HUES48 (cell line): Measurements from ENCODE around the gene KCNN3.

Experiments used
- H3K27ac ChIP-seq: one replicate; pipeline ENCODE4 v1.7.0; 2013; ENCODE audit warnings: low read depth, low read length, inconsistent platforms
- H3K27me3 ChIP-seq: 2 replicates; pipeline ENCODE4 v1.6.1; 2013; ENCODE audit warnings: mild to moderate bottlenecking, low read length; ENCODE audit not compliant: control insufficient read depth, insufficient read depth
- H3K36me3 ChIP-seq: 2 replicates; pipeline ENCODE4 v1.6.1; 2013; ENCODE audit warnings: low read length; ENCODE audit not compliant: control insufficient read depth, insufficient read depth
- H3K4me1 ChIP-seq: 2 replicates; pipeline ENCODE4 v1.6.1; 2013; ENCODE audit warnings: mild to moderate bottlenecking, low read length; ENCODE audit not compliant: control insufficient read depth, insufficient read depth
- H3K4me3 ChIP-seq: 2 replicates; pipeline ENCODE4 v1.5.1; 2013; ENCODE audit warnings: mild to moderate bottlenecking, low read depth, low read length
- H3K9ac ChIP-seq: 2 replicates; pipeline ENCODE4 v1.6.1; 2013; ENCODE audit warnings: mild to moderate bottlenecking, low read depth, low read length, moderate library complexity
- H3K9me3 ChIP-seq: 2 replicates; pipeline ENCODE4 v1.6.1; 2013; ENCODE audit warnings: low read length; ENCODE audit not compliant: control insufficient read depth, insufficient read depth

The KCNN3 gene

GRCh38 chr1:154714638-154715037 is 155.4 kb downstream of the KCNN3 start:
- Histone ChIP-seq H3K4me1 (no peaks in the 10 kb centered on the region), H3K4me3 (no peak overlapping the region), H3K27me3 (no peaks in the 10 kb centered on the region), H3K36me3 (no peaks in the 10 kb centered on the region), H3K9me3 (no peaks in the 10 kb centered on the region), H3K27ac (no peak overlapping the region), H3K9ac (no peak overlapping the region)

- H3K9me3 ChIP-seq: no peaks in the 10 kb centered on the region
- no peak overlapping the region for H3K4me3 ChIP-seq
- no peaks in the 10 kb centered on the region for H3K27me3 ChIP-seq
- no peak overlapping the region for H3K9ac ChIP-seq
- H3K27ac ChIP-seq: no peak overlapping the region
- H3K4me1 ChIP-seq: no peaks in the 10 kb centered on the region
- no peaks in the 10 kb centered on the region for H3K36me3 ChIP-seq
These were observed 155.9 kb downstream of the KCNN3 start for GRCh38 chr1:154714052-154714623.

- no peaks in the 10 kb centered on the region for H3K9me3 ChIP-seq
- no peaks in the 10 kb centered on the region for H3K36me3 ChIP-seq
- no peak overlapping the region for H3K27ac ChIP-seq
- no peak overlapping the region for H3K9ac ChIP-seq
- H3K4me3 ChIP-seq: no peak overlapping the region
- H3K27me3 ChIP-seq: no peaks in the 10 kb centered on the region
- H3K4me1 ChIP-seq: no peaks in the 10 kb centered on the region
These were observed 157.1 kb downstream of the KCNN3 start for GRCh38 chr1:154713005-154713404.

GRCh38 chr1:154712166-154712810 is 157.8 kb downstream of the KCNN3 start:
- H3K4me3 ChIP-seq: no peak overlapping the region
- H3K9ac ChIP-seq: no peak overlapping the region
- no peaks in the 10 kb centered on the region for H3K4me1 ChIP-seq
- H3K27ac ChIP-seq: no peak overlapping the region
- H3K9me3 ChIP-seq: no peaks in the 10 kb centered on the region
- H3K27me3 ChIP-seq: no peaks in the 10 kb centered on the region
- no peaks in the 10 kb centered on the region for H3K36me3 ChIP-seq

- Histone ChIP-seq H3K9ac (no peak overlapping the region), H3K36me3 (no peaks in the 10 kb centered on the region), H3K9me3 (no peaks in the 10 kb centered on the region), H3K4me1 (no peaks in the 10 kb centered on the region), H3K4me3 (no peak overlapping the region), H3K27ac (no peak overlapping the region), H3K27me3 (no peaks in the 10 kb centered on the region)
These were observed 158.7 kb downstream of the KCNN3 start for GRCh38 chr1:154711416-154711815.

GRCh38 chr1:154710106-154710505 is 160.0 kb downstream of the KCNN3 start:
- no peak overlapping the region for H3K27ac ChIP-seq
- no peak overlapping the region for H3K4me3 ChIP-seq
- H3K27me3 ChIP-seq: no peaks in the 10 kb centered on the region
- no peak overlapping the region for H3K9ac ChIP-seq
- no peaks in the 10 kb centered on the region for H3K9me3 ChIP-seq
- no peaks in the 10 kb centered on the region for H3K36me3 ChIP-seq
- H3K4me1 ChIP-seq: no peaks in the 10 kb centered on the region

- Histone ChIP-seq H3K4me3 (no peak overlapping the region), H3K36me3 (no peaks in the 10 kb centered on the region), H3K27ac (no peak overlapping the region), H3K9me3 (no peaks in the 10 kb centered on the region), H3K4me1 (no peaks in the 10 kb centered on the region), H3K27me3 (no peaks in the 10 kb centered on the region), H3K9ac (no peak overlapping the region)
These were observed 162.1 kb downstream of the KCNN3 start for GRCh38 chr1:154707901-154708463.

GRCh38 chr1:154706851-154707250 is 163.2 kb downstream of the KCNN3 start:
- Histone ChIP-seq H3K36me3 (no peaks in the 10 kb centered on the region), H3K27me3 (no peaks in the 10 kb centered on the region), H3K9me3 (no peaks in the 10 kb centered on the region), H3K4me1 (no peaks in the 10 kb centered on the region), H3K4me3 (no peak overlapping the region), H3K9ac (no peak overlapping the region), H3K27ac (no peak overlapping the region)

GRCh38 chr1:154705544-154705943 is 164.5 kb downstream of the KCNN3 start:
- H3K4me1 ChIP-seq: no peaks in the 10 kb centered on the region
- no peaks in the 10 kb centered on the region for H3K9me3 ChIP-seq
- H3K27me3 ChIP-seq: no peaks in the 10 kb centered on the region
- H3K9ac ChIP-seq: no peak overlapping the region
- H3K4me3 ChIP-seq: no peak overlapping the region
- no peaks in the 10 kb centered on the region for H3K36me3 ChIP-seq
- H3K27ac ChIP-seq: no peak overlapping the region

- Histone ChIP-seq H3K27me3 (no peaks in the 10 kb centered on the region), H3K9ac (no peak overlapping the region), H3K9me3 (no peaks in the 10 kb centered on the region), H3K36me3 (no peaks in the 10 kb centered on the region), H3K4me3 (no peak overlapping the region), H3K27ac (no peak overlapping the region), H3K4me1 (no peaks in the 10 kb centered on the region)
These were observed 166.9 kb downstream of the KCNN3 start for GRCh38 chr1:154703170-154703569.

- Histone ChIP-seq H3K9me3 (no peaks in the 10 kb centered on the region), H3K4me3 (no peak overlapping the region), H3K9ac (no peak overlapping the region), H3K27ac (no peak overlapping the region), H3K36me3 (no peaks in the 10 kb centered on the region), H3K4me1 (no peaks in the 10 kb centered on the region), H3K27me3 (no peaks in the 10 kb centered on the region)
These were observed 171.6 kb downstream of the KCNN3 start for GRCh38 chr1:154698320-154699096.
